A549 (cell line): Measurements from ENCODE around the gene AUTS2. TPM values are rescaled to one million over a fixed set of nuclear protein-coding genes. Genes with fewer than 3 reads are reported as not detected.

Source experiments
- ATAC-seq, 2 experiments: fragments of 200-7000 bp in 1 of 2; fragments of >200 bp in 1 of 2; cut with Nextera tagmentation in 1 of 2; cut with Tn5 transposase in 1 of 2; 3 replicates each; pipeline versions ENCODE4 v1.8.0 to v1.9.1; 2018 to 2020; ENCODE audit warnings: mild to moderate bottlenecking in 1 of 2, moderate library complexity in 1 of 2
- CTCF ChIA-PET: fragments of 300-600 bp; sonication (Branson Sonifier 250); formaldehyde crosslinking; extraction: SDS; loops from one replicate; lab custom pipeline; 2021; ENCODE audit warnings: antibody characterized with exemption, inconsistent platforms; lab: Yijun Ruan, JAX
- POLR2A ChIA-PET: fragments of 350-600 bp; formaldehyde crosslinking; extraction: SDS; loops from one replicate; lab custom pipeline; 2021; ENCODE audit warnings: antibody characterized with exemption, inconsistent platforms; lab: Yijun Ruan, JAX
- DNase-seq, 2 experiments: peaks; one replicate each; pipeline versions ENCODE4 v3.0.0 to v3.0.0-alpha.2; 2011 to 2016; ENCODE audit warnings: low read depth in 1 of 2, low spot score in 1 of 2
- FAIRE-seq: peaks from 2 replicates; lab custom pipeline; 2011; peaks lifted over from hg19 to GRCh38; lab: Jason Lieb, UNC
- H3K27ac ChIP-seq, 2 experiments: fragments of >200 bp; sonication (Bioruptor Twin); formaldehyde crosslinking; 3 replicates each; pipeline ENCODE4 v1.5.1; 2016 to 2017
- H3K4me1 ChIP-seq: fragments of >200 bp; sonication (Bioruptor Twin); formaldehyde crosslinking; 3 replicates; pipeline ENCODE4 v1.6.1; 2016
- H3K4me2 ChIP-seq: fragments of >200 bp; sonication (Bioruptor Twin); formaldehyde crosslinking; 3 replicates; pipeline ENCODE4 v1.6.1; 2016
- H3K4me3 ChIP-seq: fragments of >200 bp; sonication (Bioruptor Twin); formaldehyde crosslinking; 3 replicates; pipeline ENCODE4 v1.5.1; 2016
- H3K9me3 ChIP-seq: fragments of >200 bp; sonication (Bioruptor Twin); formaldehyde crosslinking; 3 replicates; pipeline ENCODE4 v1.6.1; 2016
- ATOH8 ChIP-seq: fragments of 250-450 bp; sonication (Bioruptor Pico); IDR thresholded peaks from 2 replicates; pipeline ENCODE4 v1.5.0; 2020; ENCODE audit warnings: low read depth, mild to moderate bottlenecking, moderate library complexity
- BHLHE40 ChIP-seq: IDR thresholded peaks from 2 replicates; pipeline ENCODE4 v1.6.1; 2012; ENCODE audit warnings: low read depth, low read length, inconsistent platforms
- CBX8 ChIP-seq: fragments of 200-600 bp; sonication (generic); IDR thresholded peaks from 2 replicates; pipeline ENCODE4 v1.6.1; 2016
- CHD2 ChIP-seq: fragments of 150-350 bp; IDR thresholded peaks from 2 replicates; pipeline ENCODE4 v1.6.1; 2014; ENCODE audit warnings: low read length; ENCODE audit not compliant: partially characterized antibody
- CTCF ChIP-seq: fragments of >200 bp; sonication (Bioruptor Twin); formaldehyde crosslinking; IDR thresholded peaks from 3 replicates; pipeline ENCODE4 v1.5.1; 2016
- EHF ChIP-seq: fragments of 250-450 bp; sonication (Bioruptor Pico); IDR thresholded peaks from 2 replicates; pipeline ENCODE4 v1.5.0; 2020; ENCODE audit warnings: mild to moderate bottlenecking
- EP300 ChIP-seq, 2 experiments: fragments of >200 bp; sonication (Bioruptor Twin); formaldehyde crosslinking; IDR thresholded peaks; 2 replicates in 1 of 2; 3 replicates in 1 of 2; pipeline ENCODE4 v1.6.1; 2016 to 2017
- FOSB ChIP-seq: fragments of 250-450 bp; sonication (Bioruptor Pico); IDR thresholded peaks from 2 replicates; pipeline ENCODE4 v1.5.0; 2020; ENCODE audit warnings: mild to moderate bottlenecking, moderate library complexity
- FOXS1 ChIP-seq: fragments of 250-450 bp; sonication (Bioruptor Pico); IDR thresholded peaks from 2 replicates; pipeline ENCODE4 v1.5.0; 2020; ENCODE audit warnings: mild to moderate bottlenecking, moderate library complexity
- HOXB13 ChIP-seq: fragments of 250-450 bp; sonication (Bioruptor Pico); IDR thresholded peaks from 2 replicates; pipeline ENCODE4 v1.5.0; 2020; ENCODE audit warnings: low read depth, mild to moderate bottlenecking, moderate library complexity
- HOXB5 ChIP-seq: fragments of 250-450 bp; sonication (Bioruptor Pico); IDR thresholded peaks from 2 replicates; pipeline ENCODE4 v1.5.0; 2020; ENCODE audit warnings: mild to moderate bottlenecking, moderate library complexity
- JUNB ChIP-seq: fragments of >200 bp; sonication (Bioruptor Twin); formaldehyde crosslinking; IDR thresholded peaks from 2 replicates; pipeline ENCODE4 v1.6.1; 2016
- KDM1A ChIP-seq: fragments of 200-600 bp; sonication (generic); IDR thresholded peaks from 2 replicates; pipeline ENCODE4 v1.6.1; 2016; ENCODE audit warnings: low read depth, mild to moderate bottlenecking
- MAFK ChIP-seq: fragments of 450-650 bp; IDR thresholded peaks from 2 replicates; pipeline ENCODE4 v1.6.1; 2014; ENCODE audit not compliant: partially characterized antibody
- NPAS2 ChIP-seq: fragments of 250-450 bp; sonication (Bioruptor Pico); IDR thresholded peaks from 2 replicates; pipeline ENCODE4 v1.8.0; 2022; ENCODE audit warnings: mild to moderate bottlenecking, moderate library complexity, borderline replicate concordance
- PBX3 ChIP-seq: IDR thresholded peaks from 2 replicates; pipeline ENCODE4 v1.6.1; 2012
- POLR2A ChIP-seq: IDR thresholded peaks from 2 replicates; pipeline ENCODE4 v1.6.1; 2012; ENCODE audit warnings: mild to moderate bottlenecking, low read length
- POLR2AphosphoS2 ChIP-seq: conservative IDR thresholded peaks from 2 replicates; pipeline ENCODE4 v1.6.1; 2012; ENCODE audit warnings: low read length, improper control_type of control experiment, inconsistent platforms
- RCOR1 ChIP-seq: fragments of 150-350 bp; IDR thresholded peaks from 2 replicates; pipeline ENCODE4 v1.6.1; 2014; ENCODE audit warnings: antibody characterized with exemption, low read length, low read depth
- REST ChIP-seq: fragments of 200-600 bp; sonication (generic); IDR thresholded peaks from 2 replicates; pipeline ENCODE4 v1.6.1; 2016; ENCODE audit warnings: antibody characterized with exemption, mild to moderate bottlenecking, moderate library complexity
- RFX5 ChIP-seq: fragments of 450-650 bp; IDR thresholded peaks from 2 replicates; pipeline ENCODE4 v1.7.1; 2014; ENCODE audit warnings: antibody characterized with exemption, mild to moderate bottlenecking, moderate library complexity
- WGBS: methylation state at CpG from one replicate; pipeline ENCODE4 v1.1.6; 2017; ENCODE audit errors: missing lambda C conversion rate; 5-methylcytosine and 5-hydroxymethylcytosine counted together
- polyA plus RNA-seq, 4 experiments: library from polyadenylated mRNA; depleted of rRNA in 3 of 4; stranded (reverse); fragments of >200 nt; fragmentation: RNase III in 1 of 4; extraction: RNeasy Plus Mini Kit Qiagen cat#74134 plus additional on column Dnase treatment in 1 of 4; gene quantifications; 2 replicates in 3 of 4; 3 replicates in 1 of 4; pipeline ENCODE4 v1.2.3, GENCODE V29; 2011 to 2017

AUTS2 gene
- polyA plus RNA-seq, 2 of the 4 experiments (the other 2 are of a cell fraction), result 1.6 to 3.6 TPM

GRCh38 chr7:70668606-70669358 is 1070.5 kb downstream of the AUTS2 start:
- Histone ChIP-seq H3K4me3 (no peak overlapping the region), H3K9me3 (no peaks in the 10 kb centered on the region), H3K4me2 (no peak overlapping the region), H3K4me1 (no peaks in the 10 kb centered on the region), H3K27ac (no peak overlapping the region)
- ATAC-seq (no peak), FAIRE-seq (no peak), DNase-seq (no peak)
- 37% methylated on average over 16 of the region's 16 CpGs for WGBS
- POLR2A ChIA-PET, result no interaction called here
- TF ChIP-seq POLR2A (no peak), EP300 (IDR thresholded peaks at IDR 0.05) (no peak), CBX8 (no peak), PBX3 (no peak), JUNB (no peak), HOXB5 (CRISPR knock-in tag) (no peak), RCOR1 (no peak), HOXB13 (CRISPR knock-in tag) (no peak), ATOH8 (no peak), FOSB (CRISPR knock-in tag) (no peak), RFX5 (no peak)
- CTCF ChIA-PET, result interaction anchor here (1.5 kb wide), 1 partner anchor 30 kb away, joined by 5 read pairs; no protein-coding TSS in a partner anchor

- H3K4me3 ChIP-seq, result no peak overlapping the region
- TF ChIP-seq NPAS2 (no peak), BHLHE40 (no peak), KDM1A (no peak)
- TF ChIP-seq, all 56 proteins: peak for 0
- FAIRE-seq, result no peak
- no peaks in the 10 kb centered on the region for H3K9me3 ChIP-seq
- ATAC-seq, result no peak
- CTCF ChIA-PET, result no interaction called here
- POLR2A ChIA-PET, result no interaction called here
- 72% methylated on average over 8 of the region's 8 CpGs for WGBS
- DNase-seq, result no peak
- H3K4me2 ChIP-seq, result no peak overlapping the region
- no peaks in the 10 kb centered on the region for H3K4me1 ChIP-seq
- no peak overlapping the region for H3K27ac ChIP-seq
Observed at GRCh38 chr7:70669854-70670253, 1071.6 kb downstream of the AUTS2 start.

- 44% methylated on average over 7 of the region's 7 CpGs for WGBS
- no peak for TF ChIP-seq FOXS1 (CRISPR knock-in tag)
- peak; percentile 42 for TF ChIP-seq MAFK
- ChIA-PET CTCF (no interaction called here), POLR2A (no interaction called here)
- DNase-seq (no peak), ATAC-seq (no peak), FAIRE-seq (no peak)
- Histone ChIP-seq H3K9me3 (no peaks in the 10 kb centered on the region), H3K4me2 (no peak overlapping the region), H3K4me3 (no peak overlapping the region), H3K27ac (no peak overlapping the region), H3K4me1 (no peaks in the 10 kb centered on the region)
Observed at GRCh38 chr7:70670288-70670687, 1072.0 kb downstream of the AUTS2 start.

- Histone ChIP-seq H3K9me3 (no peaks in the 10 kb centered on the region), H3K4me2 (no peak overlapping the region), H3K27ac (no peak overlapping the region), H3K4me1 (no peaks in the 10 kb centered on the region), H3K4me3 (no peak overlapping the region)
- ChIA-PET POLR2A (no interaction called here), CTCF (no interaction called here)
- no peak for ATAC-seq
- WGBS, result 51% methylated on average over 11 of the region's 11 CpGs
- FAIRE-seq, result no peak
- DNase-seq, result no peak
- no peak for TF ChIP-seq CHD2
- TF ChIP-seq CTCF, result no peak
- TF ChIP-seq REST, result no peak
- TF ChIP-seq PBX3, result no peak
- no peak for TF ChIP-seq POLR2AphosphoS2
- no peak for TF ChIP-seq EHF (CRISPR knock-in tag)
Observed at GRCh38 chr7:70673778-70674570, 1075.7 kb downstream of the AUTS2 start.
